Lung microvascular endothelial cell (primary cell): ENCODE data around the gene SERPINB8. TPM values are rescaled to one million over a fixed set of nuclear protein-coding genes. Genes with fewer than 3 reads are reported as not detected.
"Not testable (repeated sequence)": the region's sequence is repeated elsewhere in the genome, so short reads cannot be mapped to it uniquely, and the experiment has no call there.

Experiments
- DNase-seq, 2 donors: peaks; one replicate each; pipeline versions ENCODE4 v3.0.0 to v3.0.0-alpha.2; 2010; ENCODE audit warnings: low read depth in 2 of 2
- total RNA-seq: library from RNA; depleted of rRNA; stranded (reverse); fragments of >200 nt; gene quantifications from 2 replicates; pipeline ENCODE4 v1.2.1, GENCODE V29; 2014

Gene SERPINB8
- 2.2 and 8.5 TPM in 2 replicates for total RNA-seq

- DNase-seq = peak; percentile 87 to 91
Observed at GRCh38 chr18:63969942-63970808, at the start of gene SERPINB8. SERPINB8 (plus strand) TSS chr18:63970081; CDS start chr18:63978309, 8,228 bp downstream.

- DNase-seq = no peak
Observed at GRCh38 chr18:63922049-63922448, 47.8 kb upstream of the SERPINB8 start.

- DNase-seq = no peak
Observed at GRCh38 chr18:63924551-63924950, 45.3 kb upstream of the SERPINB8 start.

GRCh38 chr18:63928331-63928730 lies 41.5 kb upstream of the SERPINB8 start:
- DNase-seq = no peak

- DNase-seq = not testable (repeated sequence)
Observed at GRCh38 chr18:63929369-63929768, 40.5 kb upstream of the SERPINB8 start.

GRCh38 chr18:63930773-63931354 lies 39.0 kb upstream of the SERPINB8 start:
- DNase-seq = no peak

- DNase-seq = peak; percentile 62 to 66
Observed at GRCh38 chr18:63936156-63936931, 33.5 kb upstream of the SERPINB8 start.

GRCh38 chr18:63936932-63937393 lies 32.9 kb upstream of the SERPINB8 start:
- DNase-seq = no peak

- DNase-seq = no peak
Observed at GRCh38 chr18:63940008-63940407, 29.9 kb upstream of the SERPINB8 start.

- DNase-seq = not testable (repeated sequence)
Observed at GRCh38 chr18:63940543-63941050, 29.3 kb upstream of the SERPINB8 start.

GRCh38 chr18:63947051-63947790 lies 22.7 kb upstream of the SERPINB8 start:
- no peak for DNase-seq

- peak in 1 of 2 donors; percentile 36 for DNase-seq
Observed at GRCh38 chr18:63949068-63949737, 20.7 kb upstream of the SERPINB8 start, which contains the start of gene HMSD. HMSD (plus strand) TSS chr18:63949301; CDS start chr18:63953456, 4,155 bp downstream.

- DNase-seq = peak in 1 of 2 donors; percentile 33
Observed at GRCh38 chr18:63951302-63951705, 18.6 kb upstream of the SERPINB8 start.

- no peak for DNase-seq
Observed at GRCh38 chr18:63953811-63954210, 16.1 kb upstream of the SERPINB8 start.

GRCh38 chr18:63956755-63957154 lies 13.1 kb upstream of the SERPINB8 start:
- DNase-seq = no peak

- no peak for DNase-seq
Observed at GRCh38 chr18:63960891-63961290, 9.0 kb upstream of the SERPINB8 start.

- no peak for DNase-seq
Observed at GRCh38 chr18:63961435-63961980, 8.4 kb upstream of the SERPINB8 start.

- DNase-seq = peak in 1 of 2 donors; percentile 33
Observed at GRCh38 chr18:63962137-63962536, 7.7 kb upstream of the SERPINB8 start.

GRCh38 chr18:63963615-63964256 lies 6.1 kb upstream of the SERPINB8 start:
- peak; percentile 69 to 74 for DNase-seq
